Measurements from ENCODE around the gene ZNF57.
"Not testable (repeated sequence)": the region's sequence is repeated elsewhere in the genome, so short reads cannot be mapped to it uniquely, and the experiment has no call there.

ZNF57 gene

DNA sequence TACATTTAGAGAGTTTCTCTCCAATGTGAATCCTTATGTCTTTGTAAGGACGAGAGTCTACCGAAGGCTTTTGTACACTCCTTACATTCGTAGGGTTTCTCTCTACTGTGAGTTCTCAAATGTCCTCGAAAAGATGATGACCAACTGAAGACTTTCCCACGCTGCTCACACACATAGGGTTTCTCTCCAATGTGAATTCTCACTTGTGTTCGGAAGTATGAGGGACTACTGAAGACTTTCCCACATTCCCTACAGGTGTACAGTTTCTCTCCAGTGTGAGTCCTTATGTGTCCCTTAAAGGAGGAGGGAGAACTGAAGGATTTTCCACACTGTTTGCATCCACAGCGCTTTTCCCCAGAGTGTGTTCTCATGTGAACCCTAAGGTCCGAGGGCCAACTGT, 4.0 kb upstream of the ZNF57 start:
- no peak for DNase-seq (ENCODE audit: low read depth in 3 of 3)

- DNase-seq (ENCODE audit: low read depth in 3 of 3), result no peak
These were observed 2.0 kb downstream of the ZNF57 start for GRCh38 chr19:2902590-2903218.

DNA sequence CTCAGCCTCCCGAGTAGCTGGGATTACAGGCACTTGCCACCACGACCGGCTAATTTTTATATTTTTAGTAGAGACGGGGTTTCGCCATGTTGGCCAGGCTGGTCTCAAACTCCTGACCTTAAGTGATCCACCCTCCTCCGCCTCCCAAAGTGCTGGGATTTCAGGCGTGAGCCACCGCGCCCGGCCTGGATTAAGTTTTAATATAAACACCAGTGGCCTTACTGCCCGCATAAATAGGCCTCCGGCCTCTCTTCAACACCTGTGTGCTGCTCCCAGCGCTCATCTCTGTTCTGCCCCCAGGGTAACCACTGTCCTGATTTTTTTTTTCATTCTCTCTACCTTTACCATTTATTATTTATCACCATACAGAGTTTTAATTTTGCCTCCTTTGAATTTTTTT, 2.6 kb downstream of the ZNF57 start:
- DNase-seq (ENCODE audit: low read depth in 3 of 3), result not testable (repeated sequence)

- DNase-seq (ENCODE audit: low read depth in 3 of 3), result no peak
These were observed 5.3 kb downstream of the ZNF57 start for GRCh38 chr19:2905918-2906519.

DNA sequence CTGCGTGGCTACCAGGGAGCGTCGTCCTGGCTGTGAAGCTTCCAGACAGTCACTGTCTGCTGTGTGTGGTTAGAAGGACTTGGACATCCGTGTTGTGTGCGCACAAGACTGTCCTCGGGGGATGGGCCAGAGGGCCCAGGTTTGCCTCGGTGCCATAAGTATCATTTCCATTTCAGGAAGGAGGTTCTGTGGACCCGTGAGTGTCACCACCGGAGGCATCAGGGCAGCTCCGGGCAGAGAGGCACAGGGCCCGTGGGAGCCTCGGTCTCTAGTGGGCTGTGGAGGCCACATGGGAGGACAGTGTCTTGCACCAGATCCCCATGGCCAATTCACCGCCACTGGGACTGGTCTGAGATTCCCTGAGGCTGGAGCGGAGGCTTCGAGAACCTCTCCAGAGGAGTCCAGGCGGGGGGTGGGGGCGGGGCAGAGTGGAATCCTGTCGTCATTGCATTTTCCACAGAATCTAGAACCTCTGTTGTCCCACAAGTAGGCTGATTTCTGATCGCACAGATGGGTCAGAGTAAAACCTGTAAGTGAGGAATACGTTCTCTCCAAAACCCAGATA, 6.0 kb downstream of the ZNF57 start:
- no peak for DNase-seq (ENCODE audit: low read depth in 3 of 3)

DNA sequence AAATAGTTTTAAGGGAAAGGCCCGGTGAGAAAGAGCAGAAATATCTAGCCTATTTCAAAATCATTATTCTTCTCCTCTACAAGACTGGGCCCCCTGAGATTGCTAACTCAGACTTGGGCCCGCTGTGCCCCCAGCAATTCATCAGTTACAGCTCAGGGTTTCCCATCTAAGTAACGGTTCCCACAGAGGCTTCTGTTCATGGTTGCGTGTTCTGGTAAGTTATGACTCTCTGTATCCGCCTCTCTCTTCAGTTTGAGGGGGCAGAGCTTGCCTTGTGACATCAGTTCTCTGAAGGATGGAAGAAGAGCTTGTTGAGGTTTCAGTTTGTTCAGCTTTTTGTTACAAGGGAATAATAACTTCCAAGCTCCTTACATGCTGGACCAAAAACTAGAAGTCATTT, 11.6 kb downstream of the ZNF57 start:
- peak in 1 of 3 donors; percentile 17 for DNase-seq (ENCODE audit: low read depth in 3 of 3)

- no peak for DNase-seq (ENCODE audit: low read depth in 3 of 3)
These were observed 16.8 kb downstream of the ZNF57 start for GRCh38 chr19:2917275-2918184.

DNA sequence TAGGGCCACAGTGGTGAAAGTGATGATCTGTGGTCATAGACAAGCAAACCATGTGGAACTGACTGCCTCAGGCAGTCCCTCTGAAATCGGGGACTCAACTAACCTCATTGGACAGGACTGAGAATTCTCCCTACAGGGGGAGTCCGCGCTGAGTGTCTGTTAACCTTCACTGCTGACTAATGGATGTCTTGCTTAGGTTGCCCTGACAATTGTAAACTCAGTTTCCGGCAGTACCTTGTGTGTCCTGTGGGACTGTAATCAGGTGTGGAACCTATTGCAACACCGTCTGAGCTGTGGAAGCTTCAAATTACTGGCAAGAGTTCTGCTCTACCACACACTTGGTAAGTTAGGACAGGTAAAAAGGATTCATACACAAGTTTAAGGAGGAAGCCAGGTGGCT, 22.3 kb downstream of the ZNF57 start:
- no peak for DNase-seq (ENCODE audit: low read depth in 3 of 3)

GRCh38 chr19:2923510-2923909, 22.8 kb downstream of the ZNF57 start:
- no peak for DNase-seq (ENCODE audit: low read depth in 3 of 3)

- DNase-seq (ENCODE audit: low read depth in 3 of 3), result no peak
These were observed 25.8 kb downstream of the ZNF57 start for GRCh38 chr19:2926341-2927031.

DNA sequence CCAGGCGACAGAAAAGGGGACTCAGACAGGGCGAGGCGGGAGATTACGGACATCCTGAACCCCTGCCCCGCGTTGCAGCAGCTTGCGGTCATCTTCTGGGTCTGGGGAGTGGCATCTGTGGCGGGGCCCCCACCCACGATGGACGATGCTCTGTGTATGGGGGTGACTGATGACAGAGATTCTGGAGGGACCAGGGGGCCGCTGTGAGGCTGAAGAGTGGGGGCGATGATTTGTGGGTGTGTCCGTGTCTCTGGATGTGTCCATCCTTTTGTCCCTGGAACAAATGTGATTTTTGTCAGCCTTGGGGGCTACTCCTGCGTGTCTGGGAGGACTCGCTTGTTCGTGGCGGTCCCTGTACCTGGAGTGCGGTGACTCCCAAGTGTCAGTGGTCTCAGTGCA, 26.3 kb downstream of the ZNF57 start:
- no peak for DNase-seq (ENCODE audit: low read depth in 3 of 3)

- no peak for DNase-seq (ENCODE audit: low read depth in 3 of 3)
These were observed 32.8 kb downstream of the ZNF57 start for GRCh38 chr19:2933490-2933910.

GRCh38 chr19:2935863-2936262, 35.1 kb downstream of the ZNF57 start:
- not testable (repeated sequence) for DNase-seq (ENCODE audit: low read depth in 3 of 3)

DNA sequence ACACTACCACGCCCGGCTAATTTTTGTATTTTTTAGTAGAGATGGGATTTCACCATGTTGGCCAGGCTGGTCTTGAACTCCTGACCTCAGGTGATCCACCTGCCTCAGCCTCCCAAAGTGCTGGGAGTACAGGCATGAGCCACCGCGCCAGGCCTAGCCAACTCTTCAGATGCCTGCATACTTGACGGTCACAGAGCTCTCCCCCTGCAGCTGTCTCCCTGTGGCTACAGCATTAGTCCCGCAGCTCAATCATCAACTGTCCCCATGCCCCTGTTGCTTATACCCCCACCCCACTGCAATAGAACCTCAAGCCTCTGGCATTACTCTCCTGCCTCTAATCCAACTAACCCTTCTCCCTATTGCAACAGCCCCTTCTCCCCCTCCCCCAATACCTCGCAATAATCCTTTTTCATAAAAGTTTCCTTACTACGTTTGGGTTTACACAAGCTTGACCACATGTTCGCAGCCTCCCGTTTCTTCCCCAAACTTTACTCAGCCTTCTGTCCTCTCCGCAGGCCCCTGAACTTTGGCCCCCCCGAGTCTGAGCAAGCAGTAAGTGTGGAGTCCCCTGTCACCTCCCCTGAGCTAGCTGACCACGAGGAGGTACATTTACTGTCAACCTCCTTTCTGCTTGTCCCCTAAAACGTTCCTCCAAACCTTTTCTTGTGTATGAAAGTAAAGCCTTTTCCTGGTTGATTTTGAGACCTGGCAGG, 42.4 kb downstream of the ZNF57 start:
- no peak for DNase-seq (ENCODE audit: low read depth in 3 of 3)

DNA sequence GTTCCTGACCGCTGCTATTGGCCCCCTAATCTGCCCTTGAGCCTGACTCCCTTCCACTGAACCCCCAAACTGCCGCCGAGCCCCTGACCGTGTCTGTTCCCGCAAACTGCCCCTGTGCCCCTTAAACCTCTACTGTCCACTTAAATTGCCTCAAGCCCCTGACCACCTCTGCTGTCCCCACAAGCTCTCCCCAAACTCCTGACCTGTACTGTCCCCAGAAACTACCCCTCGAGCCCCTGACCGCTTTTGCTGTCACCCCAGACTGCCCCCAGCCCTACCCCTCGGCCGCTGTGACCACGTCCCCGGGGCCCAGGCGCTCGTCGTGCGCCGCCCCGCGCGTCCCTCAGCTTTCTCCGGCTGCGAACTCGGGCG, 43.7 kb downstream of the ZNF57 start:
- no peak for DNase-seq (ENCODE audit: low read depth in 3 of 3)

DNA sequence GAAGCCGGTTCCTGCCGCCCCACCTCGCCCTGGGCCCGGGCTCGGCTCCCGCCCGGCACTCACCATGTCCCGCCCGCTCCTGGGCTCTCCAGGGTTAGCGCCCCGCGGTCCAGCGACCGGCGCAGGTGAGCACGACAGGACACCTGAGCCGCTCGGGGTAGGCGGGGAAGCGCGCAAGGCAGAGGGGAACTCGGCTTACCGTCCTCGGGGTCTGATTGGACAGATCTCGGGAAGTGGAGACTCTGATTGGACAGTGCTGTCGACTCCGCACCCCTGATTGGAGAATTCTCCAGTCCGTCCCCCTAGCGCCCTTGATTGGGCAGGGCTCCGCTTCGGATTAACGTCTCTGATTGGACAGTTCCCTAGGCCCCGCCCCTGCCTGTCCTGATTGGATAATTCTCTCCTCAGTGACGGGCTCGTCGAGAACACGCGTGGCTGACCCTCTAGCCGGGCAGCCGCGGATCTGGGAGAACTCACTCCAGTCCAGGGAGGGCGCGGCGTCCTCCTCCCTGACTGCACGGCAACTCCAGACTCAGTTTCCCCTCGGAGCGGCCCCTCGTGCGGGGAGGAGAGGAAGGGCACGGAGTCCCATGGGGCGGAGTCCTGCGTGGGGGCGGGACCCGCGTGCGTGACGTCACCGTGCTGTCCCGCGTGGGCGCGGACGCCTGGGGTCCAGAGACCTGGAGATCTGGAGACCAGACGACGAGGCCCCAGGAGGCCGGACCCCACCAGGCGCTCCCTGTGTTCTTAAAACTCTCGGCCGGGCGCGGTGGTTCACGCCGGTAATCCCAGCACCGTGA, 44.2 kb downstream of the ZNF57 start, which contains the start of gene ZNF77:
ZNF77 (minus strand) TSS at position 197 of the 800 bp plus-strand sequence; CDS start at position 66, 131 bp downstream.
- peak; percentile 97 to 99 (median 98) for DNase-seq (ENCODE audit: low read depth in 3 of 3)

DNA sequence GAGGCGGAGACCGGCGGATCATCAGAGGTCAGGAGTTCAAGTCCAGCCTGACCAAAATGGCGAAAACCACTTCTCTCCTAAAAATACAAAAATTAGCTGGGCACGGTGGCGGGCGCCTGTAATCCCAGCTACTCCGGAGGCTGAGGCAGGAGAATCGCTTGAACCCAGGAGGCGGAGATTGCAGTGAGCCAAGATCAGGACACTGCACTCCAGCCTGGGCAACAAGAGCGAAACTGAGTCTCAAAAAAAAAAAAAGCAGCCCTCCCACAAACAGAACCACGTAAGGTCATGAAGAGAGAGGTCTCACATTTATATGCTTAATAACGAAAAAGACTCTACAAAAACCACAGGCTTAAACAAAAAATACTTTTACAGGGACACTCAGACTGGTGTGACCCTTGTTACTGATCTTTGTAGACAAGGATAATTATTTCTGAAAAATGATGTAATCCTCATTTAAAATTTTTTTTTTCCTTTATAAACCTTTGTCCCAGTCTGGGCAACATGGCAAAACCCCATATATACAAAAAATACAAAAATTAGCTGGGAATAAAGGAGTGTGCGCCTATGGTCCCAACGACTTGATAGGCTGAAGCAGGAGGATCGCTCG, 45.0 kb downstream of the ZNF57 start:
- DNase-seq (ENCODE audit: low read depth in 3 of 3), result no peak

DNA sequence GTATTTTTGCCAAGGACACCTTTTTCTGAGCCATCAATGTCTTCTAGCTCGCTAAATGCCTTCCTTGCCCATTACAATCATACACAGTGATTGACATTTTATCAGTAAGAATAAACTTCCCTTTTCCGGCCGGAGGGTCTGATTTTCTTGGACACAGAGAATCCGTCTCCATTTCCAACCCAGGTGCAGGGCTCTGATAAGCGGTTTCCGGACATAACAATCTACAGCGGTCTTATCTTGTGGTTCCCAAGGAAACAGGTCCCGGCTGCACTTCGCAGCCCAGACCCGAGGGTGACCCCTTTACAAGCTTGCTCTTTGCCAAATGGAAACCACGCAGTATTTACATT, 49.2 kb downstream of the ZNF57 start:
- no peak for DNase-seq (ENCODE audit: low read depth in 3 of 3)

DNA sequence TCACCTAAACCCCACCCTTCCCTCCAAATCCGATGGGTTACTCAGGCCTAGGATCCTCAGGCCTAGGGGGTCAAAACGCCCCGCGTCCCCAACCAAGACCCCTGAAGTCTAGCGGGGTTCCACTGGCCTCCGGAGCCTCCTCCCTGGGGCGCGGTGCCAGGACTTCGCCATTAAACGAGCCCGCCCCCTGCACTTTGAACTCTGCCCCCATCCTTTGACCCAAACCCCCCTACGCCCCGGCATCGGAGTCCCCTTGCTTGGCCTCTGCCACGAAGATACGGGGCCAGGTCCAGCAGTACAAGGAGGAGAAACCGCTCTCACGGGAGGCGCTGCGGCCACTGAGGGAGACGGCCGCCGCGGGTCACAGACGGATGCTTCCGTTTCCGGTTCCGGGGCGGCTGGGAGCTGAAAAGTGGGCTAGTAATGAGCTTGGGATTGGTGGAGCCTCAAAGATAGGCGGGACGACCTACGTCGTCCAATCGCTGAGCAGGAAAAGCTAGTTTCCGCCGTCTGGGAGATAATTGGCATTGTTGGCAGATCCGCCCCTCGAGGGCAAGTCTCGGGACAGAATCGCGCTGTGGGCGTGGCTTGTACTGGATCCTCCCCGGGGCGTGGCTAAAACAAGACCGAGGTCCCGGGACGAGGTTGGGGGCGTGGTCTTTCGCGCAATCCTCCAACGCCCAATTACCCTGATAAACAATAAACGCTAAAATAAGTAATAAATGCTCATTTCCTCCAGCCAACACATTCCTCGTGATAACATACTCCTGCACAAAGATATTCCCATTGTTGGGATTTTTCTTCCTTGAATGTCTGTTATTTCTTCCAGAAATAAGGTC, 49.8 kb downstream of the ZNF57 start:
- peak; percentile 100 for DNase-seq (ENCODE audit: low read depth in 3 of 3)
